Measurements from ENCODE around the gene BRPF3.

DNA sequence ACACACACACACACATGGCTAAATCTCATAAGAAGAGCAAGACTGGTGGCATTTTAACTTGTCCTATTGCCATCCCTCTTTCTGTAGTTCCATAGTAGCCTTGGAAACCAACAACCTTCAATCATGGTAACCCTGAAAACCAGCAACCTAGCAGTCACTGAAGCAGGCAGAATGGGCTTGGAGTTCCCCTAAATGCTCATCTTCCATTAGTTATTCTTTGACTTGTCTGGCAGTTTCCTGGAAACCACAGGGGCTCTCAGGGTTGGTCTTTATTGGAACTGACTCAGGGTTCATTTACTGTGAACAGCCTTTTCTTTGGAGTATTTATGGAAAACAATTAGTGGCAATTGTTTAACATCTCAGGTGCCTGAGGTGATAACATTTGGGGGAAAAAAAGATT lies 19.4 kb upstream of the BRPF3 start:
- TF ChIP-seq POLR2A (IDR thresholded peaks at IDR 0.05; ENCODE audit: low read length) = no peak
- no peak for TF ChIP-seq GATA1 (IDR thresholded peaks at IDR 0.05; ENCODE audit: low read depth, low read length)
